ENCODE results near the gene ZNF423.

- TF ChIP-seq CTCF (IDR thresholded peaks at IDR 0.05) = no peak
- no peak for TF ChIP-seq POLR2A (IDR thresholded peaks at IDR 0.05)
These were observed 279.0 kb downstream of the ZNF423 start for GRCh38 chr16:49576941-49577340.
